K562 treated with DMSO at 1 percent for 4 hours (cell line): ENCODE measurements around the gene HSPB2. TPM values are rescaled to one million over a fixed set of nuclear protein-coding genes. Genes with fewer than 3 reads are reported as not detected.

Experiments used
- total RNA-seq: library from RNA; unstranded; fragments of 300-600 nt; gene quantifications from 2 replicates; pipeline ENCODE4 v1.2.3, GENCODE V29; 2022; ENCODE audit not compliant: insufficient read depth

Gene HSPB2, protein sequence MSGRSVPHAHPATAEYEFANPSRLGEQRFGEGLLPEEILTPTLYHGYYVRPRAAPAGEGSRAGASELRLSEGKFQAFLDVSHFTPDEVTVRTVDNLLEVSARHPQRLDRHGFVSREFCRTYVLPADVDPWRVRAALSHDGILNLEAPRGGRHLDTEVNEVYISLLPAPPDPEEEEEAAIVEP
- not detected in 2 replicates for total RNA-seq

GRCh38 chr11:111912535-111912934, at the start of gene HSPB2:
HSPB2 (plus strand) TSS chr11:111912734; CDS start chr11:111912830, 96 bp downstream.

GRCh38 chr11:111870886-111871692, 41.4 kb upstream of the HSPB2 start, which contains the start of gene ALG9:
ALG9 (minus strand) TSS chr11:111871581; CDS start chr11:111871482, 99 bp downstream.

GRCh38 chr11:111878849-111879636, 33.5 kb upstream of the HSPB2 start, which contains the start of the genes CFAP68 and FDXACB1:
CFAP68 (plus strand) TSS chr11:111879541; CDS start chr11:111879561, 20 bp downstream.
FDXACB1 (minus strand) TSS chr11:111879165; CDS start chr11:111879132, 33 bp downstream.

GRCh38 chr11:111911563-111912401, 752 bp upstream of the HSPB2 start, which contains the start of gene CRYAB:
CRYAB (minus strand) TSS chr11:111911770; CDS start chr11:111911724, 46 bp downstream.

DNA sequence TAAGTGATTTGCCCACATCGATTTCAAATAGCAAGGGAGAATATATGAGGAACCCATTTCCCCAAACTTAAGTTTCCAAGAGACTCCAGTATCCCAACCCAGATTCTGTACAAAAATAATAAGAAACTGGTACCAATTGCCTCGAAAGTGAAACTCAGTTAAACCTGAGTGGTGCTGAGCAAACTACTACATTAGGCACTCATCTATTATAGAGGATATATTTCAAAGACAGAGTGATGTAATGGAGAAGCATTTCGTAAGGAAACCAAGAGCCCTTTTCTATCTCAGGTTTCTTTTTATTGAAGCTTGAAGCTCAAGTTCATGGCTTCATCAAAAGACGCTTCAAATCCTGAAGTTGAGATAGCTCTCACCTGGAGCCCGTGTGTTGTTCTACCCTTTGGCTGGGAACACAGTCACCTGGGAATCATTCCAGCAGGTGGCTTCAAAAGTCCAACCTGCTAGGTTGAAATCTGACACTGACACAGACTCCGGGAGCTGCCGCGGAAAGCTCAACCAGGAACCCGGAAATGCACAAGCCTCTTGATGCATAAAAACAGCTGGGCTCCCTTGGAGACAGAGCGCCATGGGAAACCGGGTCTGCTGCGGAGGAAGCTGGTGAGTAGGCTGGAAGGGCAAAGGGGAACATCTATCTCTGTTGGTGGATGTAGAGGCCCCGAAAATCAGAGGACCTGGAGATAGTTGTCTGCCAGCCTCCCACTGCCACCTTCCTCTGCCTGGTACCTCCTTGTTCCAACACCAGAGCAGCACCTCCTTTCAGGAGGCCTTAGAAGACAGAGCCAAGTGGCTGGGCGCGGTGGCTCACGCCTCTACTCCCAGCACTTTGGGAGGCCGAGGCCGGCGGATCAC, 6.1 kb downstream of the HSPB2 start, which contains the start of gene C11orf52:
Gene C11orf52, plus strand, starts transcription at position 524 of the 867 bp plus-strand sequence. Its CDS starts 60 bp downstream, at position 584.

Other genes starting within 250 kb of the HSPB2 start
- 10.3 and 13.1 TPM in 2 replicates for gene PPP2R1B, start 146.3 kb upstream of the HSPB2 start, total RNA-seq
- 13.7 and 16.7 TPM in 2 replicates for gene ALG9, start 41.2 kb upstream of the HSPB2 start, total RNA-seq
- gene FDXACB1, start 33.6 kb upstream of the HSPB2 start, total RNA-seq = 0.74 and 0.84 TPM in 2 replicates
- gene CFAP68, start 33.2 kb upstream of the HSPB2 start, total RNA-seq = 23.6 and 32.1 TPM in 2 replicates
- not detected in 2 replicates for gene CRYAB, start 964 bp upstream of the HSPB2 start, total RNA-seq
- 0.71 TPM in 1 of 2 replicates, not detected in the other for gene C11orf52, start 6.2 kb downstream of the HSPB2 start, total RNA-seq
- 1.4 and 1.9 TPM in 2 replicates for gene DIXDC1, start 24.6 kb downstream of the HSPB2 start, total RNA-seq
- gene DLAT, start 112.7 kb downstream of the HSPB2 start, total RNA-seq = 35.0 and 35.8 TPM in 2 replicates
- gene PIH1D2, start 161.3 kb downstream of the HSPB2 start, total RNA-seq = 1.2 TPM in 1 of 2 replicates, not detected in the other
- 13.3 and 13.5 TPM in 2 replicates for gene NKAPD1, start 161.6 kb downstream of the HSPB2 start, total RNA-seq
- 45.8 and 65.1 TPM in 2 replicates for gene TIMM8B, start 174.0 kb downstream of the HSPB2 start, total RNA-seq
- 96.8 and 108 TPM in 2 replicates for gene SDHD, start 174.1 kb downstream of the HSPB2 start, total RNA-seq